Measurements from ENCODE around the gene AP2S1. TPM values are rescaled to one million over a fixed set of nuclear protein-coding genes. Genes with fewer than 3 reads are reported as not detected.

The AP2S1 gene
- total RNA-seq, 4 donors from 2014 or later: 96.6 to 166 (median 132) TPM

GRCh38 chr19:46798713-46799112 lies 51.9 kb downstream of the AP2S1 start:
- TF ChIP-seq, protein P1, sequence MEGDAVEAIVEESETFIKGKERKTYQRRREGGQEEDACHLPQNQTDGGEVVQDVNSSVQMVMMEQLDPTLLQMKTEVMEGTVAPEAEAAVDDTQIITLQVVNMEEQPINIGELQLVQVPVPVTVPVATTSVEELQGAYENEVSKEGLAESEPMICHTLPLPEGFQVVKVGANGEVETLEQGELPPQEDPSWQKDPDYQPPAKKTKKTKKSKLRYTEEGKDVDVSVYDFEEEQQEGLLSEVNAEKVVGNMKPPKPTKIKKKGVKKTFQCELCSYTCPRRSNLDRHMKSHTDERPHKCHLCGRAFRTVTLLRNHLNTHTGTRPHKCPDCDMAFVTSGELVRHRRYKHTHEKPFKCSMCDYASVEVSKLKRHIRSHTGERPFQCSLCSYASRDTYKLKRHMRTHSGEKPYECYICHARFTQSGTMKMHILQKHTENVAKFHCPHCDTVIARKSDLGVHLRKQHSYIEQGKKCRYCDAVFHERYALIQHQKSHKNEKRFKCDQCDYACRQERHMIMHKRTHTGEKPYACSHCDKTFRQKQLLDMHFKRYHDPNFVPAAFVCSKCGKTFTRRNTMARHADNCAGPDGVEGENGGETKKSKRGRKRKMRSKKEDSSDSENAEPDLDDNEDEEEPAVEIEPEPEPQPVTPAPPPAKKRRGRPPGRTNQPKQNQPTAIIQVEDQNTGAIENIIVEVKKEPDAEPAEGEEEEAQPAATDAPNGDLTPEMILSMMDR (IDR thresholded peaks at IDR 0.05): no peak
- DNase-seq (ENCODE audit: low spot score) (no peak), ATAC-seq (ENCODE audit: low FRiP score) (no peak)

DNA sequence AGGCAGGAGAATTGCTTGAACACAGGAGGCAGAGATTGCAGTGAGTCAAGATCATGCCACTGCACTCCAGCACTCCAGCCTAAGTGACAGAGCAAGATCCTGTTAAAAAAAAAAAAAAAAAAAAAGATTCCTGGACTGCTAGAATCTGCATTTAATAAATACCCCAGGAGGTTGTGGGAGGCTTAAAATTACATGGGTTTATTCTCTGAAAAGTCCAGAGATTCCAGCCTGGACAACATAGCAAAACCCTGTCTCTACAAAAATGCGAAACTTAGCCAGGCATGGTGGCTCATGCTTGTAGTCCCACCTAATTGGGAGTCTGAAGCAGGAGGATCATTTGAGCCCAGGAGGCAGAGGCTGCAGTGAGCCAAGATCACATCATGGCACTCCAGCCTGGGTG lies 52.8 kb downstream of the AP2S1 start:
- TF ChIP-seq, protein P1 (IDR thresholded peaks at IDR 0.05): no peak
- DNase-seq (ENCODE audit: low spot score): no peak
- no peak for ATAC-seq (ENCODE audit: low FRiP score)

DNA sequence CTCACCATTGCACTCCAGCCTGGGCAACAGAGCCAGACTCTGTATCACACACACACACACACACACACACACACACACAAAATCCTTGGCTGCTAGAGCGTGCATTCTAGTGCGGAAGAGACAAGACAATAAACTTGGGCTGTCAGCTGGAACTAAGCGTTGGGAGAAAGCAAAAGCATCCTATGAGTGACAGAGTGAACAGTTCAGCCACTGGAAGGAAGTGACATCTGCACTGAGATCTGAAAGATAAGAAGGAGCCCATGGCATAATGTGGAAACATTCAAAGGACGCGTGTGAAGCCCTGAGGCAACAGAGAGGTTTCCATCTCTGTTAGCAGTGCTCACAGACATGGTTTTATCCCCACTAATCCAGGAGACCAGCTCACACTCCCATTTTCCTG lies 58.7 kb downstream of the AP2S1 start:
- no peak for ATAC-seq (ENCODE audit: low FRiP score)
- TF ChIP-seq, protein P1 (IDR thresholded peaks at IDR 0.05): no peak
- DNase-seq (ENCODE audit: low spot score): no peak

DNA sequence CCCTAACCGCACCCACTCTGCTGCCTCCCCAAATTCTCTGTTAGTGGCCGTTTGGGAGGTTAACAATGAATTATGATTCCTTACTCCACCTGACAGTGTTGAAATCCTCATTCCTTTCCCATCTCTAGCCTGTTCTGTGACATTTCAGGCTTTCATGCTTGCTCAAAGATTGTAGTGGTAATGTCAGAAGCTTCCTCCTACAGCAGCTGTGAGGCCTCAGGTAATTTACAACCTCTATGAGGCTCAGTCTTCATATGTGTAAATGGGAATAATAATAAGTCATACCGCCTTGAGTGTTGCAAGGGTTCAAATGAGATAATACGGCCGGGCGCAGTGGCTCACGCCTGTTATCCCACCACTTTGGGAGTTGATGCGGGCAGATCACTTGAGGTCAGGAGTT lies 61.3 kb downstream of the AP2S1 start:
- TF ChIP-seq, protein P1 (IDR thresholded peaks at IDR 0.05): no peak
- DNase-seq (ENCODE audit: low spot score) (no peak), ATAC-seq (ENCODE audit: low FRiP score) (no peak)

GRCh38 chr19:46788968-46789338 lies 61.7 kb downstream of the AP2S1 start:
- DNase-seq (ENCODE audit: low spot score) (no peak), ATAC-seq (ENCODE audit: low FRiP score) (no peak)
- TF ChIP-seq, protein P1 (IDR thresholded peaks at IDR 0.05): no peak

DNA sequence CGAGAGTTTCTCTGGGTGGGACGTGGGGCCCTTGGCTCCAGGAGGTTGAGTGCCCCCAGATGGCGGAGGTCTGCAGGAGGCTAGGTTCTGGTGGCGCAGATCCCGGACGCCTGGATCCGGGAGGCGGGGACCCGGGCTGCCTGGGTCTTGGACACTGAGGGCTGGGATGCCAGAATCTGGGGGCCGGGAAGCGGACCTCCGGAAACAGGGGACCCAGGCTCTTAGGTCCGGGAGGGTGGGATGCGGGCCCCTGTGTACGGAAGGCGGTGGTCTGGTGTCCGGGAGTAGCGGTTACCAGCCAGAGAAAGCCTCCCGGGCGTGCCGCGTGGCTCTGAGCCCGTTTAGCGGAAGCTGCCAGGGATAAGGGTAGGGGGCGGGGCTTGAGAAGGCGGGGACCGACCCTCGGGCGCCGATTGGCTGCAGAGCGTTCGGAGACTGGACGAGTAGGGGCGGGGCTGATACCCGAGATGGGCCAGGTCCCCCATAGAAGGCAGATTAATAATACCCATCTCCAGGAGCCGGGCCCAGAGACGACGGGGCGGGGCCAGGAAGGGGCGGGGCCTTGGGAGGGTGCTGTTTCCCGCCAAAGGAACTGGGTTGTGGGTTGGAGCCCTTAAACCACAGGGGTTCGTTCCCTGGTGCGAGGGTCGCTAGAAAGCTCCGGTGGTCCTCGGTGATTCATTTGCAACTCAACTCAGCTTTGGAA lies 62.2 kb downstream of the AP2S1 start, which contains the start of gene SLC1A5:
Gene SLC1A5 (minus strand): TSS at position 333 of the 706 bp plus-strand sequence. CDS start 629 bp downstream, outside the sequence.
- peak; percentile 88 for ATAC-seq (ENCODE audit: low FRiP score)

More for the DNA sequence above, 62.2 kb downstream of the AP2S1 start, which contains the start of gene SLC1A5:
- TF ChIP-seq, protein P1 (IDR thresholded peaks at IDR 0.05): no peak
- DNase-seq (ENCODE audit: low spot score): peak; percentile 92

Small RNAs within 50 kb of the gene (small RNA-seq; reads per million reads assigned to genes)
- gene AC008622.3 (not detected), gene HNRNPMP2 (not detected)

Other genes with a start within 250 kb of the AP2S1 start
- gene CALM3, start 249.5 kb downstream of the AP2S1 start, total RNA-seq: 100 to 1,000 TPM; 112 to 189 (median 132) TPM
- 10 to 100 TPM in 1 of 4 donors, 1 to 10 TPM in 3; 4.8 to 10.2 (median 7.9) TPM for gene PTGIR, start 225.8 kb downstream of the AP2S1 start, total RNA-seq
- gene GNG8, start 214.6 kb downstream of the AP2S1 start, total RNA-seq: not detected
- gene DACT3, start 189.7 kb downstream of the AP2S1 start, total RNA-seq: under 1 TPM; 0.31 to 0.79 (median 0.52) TPM
- gene PRKD2, start 133.7 kb downstream of the AP2S1 start, total RNA-seq: 10 to 100 TPM; 11.8 to 41.3 (median 19.5) TPM
- 10 to 100 TPM in 3 of 4 donors, 1 to 10 TPM in 1; 9.2 to 20.5 (median 13.9) TPM for gene FKRP, start 104.8 kb downstream of the AP2S1 start, total RNA-seq
- gene STRN4, start 104.4 kb downstream of the AP2S1 start, total RNA-seq: 10 to 100 TPM; 33.6 to 92.3 (median 64.7) TPM
- gene SLC1A5, start 62.3 kb downstream of the AP2S1 start, total RNA-seq: 100 to 1,000 TPM in 3 of 4 donors, 10 to 100 TPM in 1; 86.7 to 158 (median 140) TPM
- gene ARHGAP35, start 10.2 kb upstream of the AP2S1 start, total RNA-seq: 10 to 100 TPM; 30.1 to 45.2 (median 37.2) TPM
- gene NPAS1, start 169.0 kb upstream of the AP2S1 start, total RNA-seq: 1 to 10 TPM in 2 of 4 donors, not detected in 2; 1.3 to 1.4 TPM
- 10 to 100 TPM; 17.5 to 35.0 (median 22.8) TPM for gene TMEM160, start 197.8 kb upstream of the AP2S1 start, total RNA-seq